ENCODE data around the gene KIF16B. TPM values are rescaled to one million over a fixed set of nuclear protein-coding genes. Genes with fewer than 3 reads are reported as not detected.

The KIF16B gene
- total and polyA plus RNA-seq, 2 of the 8 experiments (the other 6 are each of a cell fraction or from before 2014, with no cell fraction given) = 3.0 to 9.2 TPM

GRCh38 chr20:16437387-16437996, 135.8 kb downstream of the KIF16B start (continued):
- TF ChIP-seq TAF1 (IDR thresholded peaks at IDR 0.05; ENCODE audit: low read depth, low read length) (no peak), FOSL1 (IDR thresholded peaks at IDR 0.05; ENCODE audit: insufficient read depth, low read depth, low read length) (no peak), RAD21 (IDR thresholded peaks at IDR 0.05 in 1 of 2, conservative IDR thresholded peaks at IDR 0.05 in 1 of 2; ENCODE audit: low read depth in 2 of 2, low read length in 2 of 2) (no peak)

All from H1 (cell line).